Smooth muscle cell (in vitro differentiated cells): Measurements from ENCODE around the gene SHROOM3. TPM values are rescaled to one million over a fixed set of nuclear protein-coding genes. Genes with fewer than 3 reads are reported as not detected.
A peak's percentile ranks its signal among the peaks of the same experiment; 100 is the strongest.

ENCODE experiments used
- DNase-seq: peaks from one replicate; lab custom pipeline; 2025; ENCODE audit not compliant: unreplicated experiment; lab: John Stamatoyannopoulos, UW
- H2AFZ ChIP-seq: fragments of 200-600 bp; sonication (generic); 2 replicates; pipeline ENCODE4 v1.6.0; 2016; ENCODE audit warnings: antibody characterized with exemption, low read depth, mild to moderate bottlenecking
- H3F3A ChIP-seq: fragments of 200-600 bp; sonication (generic); 2 replicates; pipeline ENCODE4 v1.6.0; 2017; ENCODE audit warnings: antibody characterized with exemption, low read depth
- H3K27ac ChIP-seq: fragments of 200-600 bp; sonication (generic); 2 replicates; pipeline ENCODE4 v1.5.1; 2016; ENCODE audit warnings: low read depth, mild to moderate bottlenecking
- H3K27me3 ChIP-seq: fragments of 200-600 bp; sonication (generic); 2 replicates; pipeline ENCODE4 v1.6.1; 2016; ENCODE audit warnings: low read depth, mild to moderate bottlenecking
- H3K36me3 ChIP-seq: fragments of 200-600 bp; sonication (generic); 2 replicates; pipeline ENCODE4 v1.5.1; 2016; ENCODE audit warnings: low read depth
- H3K4me1 ChIP-seq: fragments of 200-600 bp; sonication (generic); 2 replicates; pipeline ENCODE4 v1.5.1; 2016; ENCODE audit warnings: low read depth
- H3K4me2 ChIP-seq: fragments of 200-600 bp; sonication (generic); 2 replicates; pipeline ENCODE4 v1.6.0; 2016; ENCODE audit warnings: mild to moderate bottlenecking
- H3K4me3 ChIP-seq: fragments of 200-600 bp; sonication (generic); 2 replicates; pipeline ENCODE4 v1.5.1; 2016; ENCODE audit warnings: mild to moderate bottlenecking
- H3K79me2 ChIP-seq: fragments of 200-600 bp; sonication (generic); 2 replicates; pipeline ENCODE4 v1.6.0; 2016; ENCODE audit warnings: low read depth, mild to moderate bottlenecking
- H3K9ac ChIP-seq: fragments of 200-600 bp; sonication (generic); 2 replicates; pipeline ENCODE4 v1.6.0; 2016; ENCODE audit warnings: low read depth
- H3K9me3 ChIP-seq: fragments of 200-600 bp; sonication (generic); replicated peaks from 2 replicates; pipeline ENCODE4 v1.5.1; 2016; ENCODE audit warnings: low read depth
- H4K20me1 ChIP-seq: fragments of 200-600 bp; sonication (generic); 2 replicates; pipeline ENCODE4 v1.6.0; 2016; ENCODE audit warnings: low read depth
- CTCF ChIP-seq: fragments of 200-600 bp; sonication (generic); IDR thresholded peaks from 2 replicates; pipeline ENCODE4 v1.5.1; 2017; ENCODE audit warnings: borderline replicate concordance, mild to moderate bottlenecking, antibody characterized with exemption; ENCODE audit not compliant: insufficient read depth, poor library complexity, severe bottlenecking
- WGBS: methylation state at CpG from one replicate; pipeline ENCODE4 v1.1.7; 2016; ENCODE audit warnings: low lambda C conversion rate; 5-methylcytosine and 5-hydroxymethylcytosine counted together
- polyA plus RNA-seq: library from polyadenylated mRNA; unstranded; fragments of >200 nt; fragmentation: Nextera tagmentation; extraction: Ambion mirVana; gene quantifications from 2 replicates; pipeline ENCODE4 v1.2.1, GENCODE V29; 2016
- total RNA-seq: library from RNA; depleted of rRNA; stranded (reverse); fragments of >200 nt; gene quantifications from 2 replicates; pipeline ENCODE4 v1.2.3, GENCODE V29; 2014

The SHROOM3 gene
- total and polyA plus RNA-seq, 2 experiments from 2014 or later = 10.0 to 31.9 TPM

- Histone ChIP-seq H2AFZ (peak overlapping the region; percentile 99), H3K4me3 (peak overlapping the region; percentile 54), H4K20me1 (no peaks in the 10 kb centered on the region), H3K4me2 (peak overlapping the region; percentile 92), H3K79me2 (no peaks in the 10 kb centered on the region), H3K36me3 (no peaks in the 10 kb centered on the region), H3K27me3 (no peaks in the 10 kb centered on the region), H3K9me3 (no peaks in the 10 kb centered on the region), H3K9ac (peak overlapping the region; percentile 31), H3K27ac (peak overlapping the region; percentile 58), H3F3A (no peaks in the 10 kb centered on the region), H3K4me1 (peaks cover 26% of the 10 kb centered on the region)
- TF ChIP-seq CTCF = no peak
- 25% methylated on average over 7 of the region's 7 CpGs for WGBS
- no peak for DNase-seq
Measured at GRCh38 chr4:76435528-76436319, 695 bp downstream of the SHROOM3 start.

DNA sequence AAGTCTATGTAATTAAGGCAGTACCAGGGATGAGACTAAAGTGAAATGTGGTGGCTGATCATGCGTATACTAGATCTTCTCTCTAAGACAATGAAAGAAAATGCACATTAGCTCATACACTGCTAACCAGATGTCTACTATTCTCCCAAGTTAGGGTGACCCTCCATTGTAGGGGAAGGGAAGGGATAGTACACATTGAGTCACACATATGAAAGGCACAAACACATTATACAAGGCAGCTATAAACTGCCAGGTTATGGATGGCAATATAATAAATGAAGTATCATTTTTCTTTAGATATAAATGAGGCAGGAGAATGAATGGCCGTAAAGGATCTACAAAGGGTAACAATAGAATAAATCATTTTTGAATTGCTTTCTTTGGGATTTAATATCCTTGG is 4.5 kb downstream of the SHROOM3 start:
- no peak overlapping the region for H3K27ac ChIP-seq
- H2AFZ ChIP-seq = no peak overlapping the region
- peaks cover 6% of the 10 kb centered on the region for H3K4me1 ChIP-seq
- no peaks in the 10 kb centered on the region for H3K27me3 ChIP-seq
- 90% methylated on average over 2 of the region's 2 CpGs for WGBS
- H3K4me3 ChIP-seq = no peak overlapping the region
- no peak for DNase-seq
- no peaks in the 10 kb centered on the region for H4K20me1 ChIP-seq
- H3K79me2 ChIP-seq = no peaks in the 10 kb centered on the region
- no peaks in the 10 kb centered on the region for H3K9me3 ChIP-seq
- H3K9ac ChIP-seq = no peak overlapping the region
- TF ChIP-seq CTCF = no peak
- H3K4me2 ChIP-seq = no peak overlapping the region
- no peaks in the 10 kb centered on the region for H3F3A ChIP-seq
- no peaks in the 10 kb centered on the region for H3K36me3 ChIP-seq

- Histone ChIP-seq H3K9ac (no peak overlapping the region), H3K36me3 (no peaks in the 10 kb centered on the region), H3K27me3 (no peaks in the 10 kb centered on the region), H3K9me3 (no peaks in the 10 kb centered on the region), H2AFZ (no peak overlapping the region), H3K4me1 (no peaks in the 10 kb centered on the region), H3K4me2 (no peak overlapping the region), H3K4me3 (no peak overlapping the region), H3F3A (no peaks in the 10 kb centered on the region), H4K20me1 (no peaks in the 10 kb centered on the region), H3K27ac (no peak overlapping the region), H3K79me2 (no peaks in the 10 kb centered on the region)
- no peak for TF ChIP-seq CTCF
- no peak for DNase-seq
- WGBS = 97% methylated on average over 9 of the region's 9 CpGs
Measured at GRCh38 chr4:76441881-76442280, 6.9 kb downstream of the SHROOM3 start.

- H3K9me3 ChIP-seq = no peaks in the 10 kb centered on the region
- DNase-seq = no peak
- no peak for TF ChIP-seq CTCF
- 91% methylated on average over 3 of the region's 3 CpGs for WGBS
- no peak overlapping the region for H2AFZ ChIP-seq
- no peaks in the 10 kb centered on the region for H3K79me2 ChIP-seq
- H3K36me3 ChIP-seq = no peaks in the 10 kb centered on the region
- no peak overlapping the region for H3K4me2 ChIP-seq
- H3F3A ChIP-seq = no peaks in the 10 kb centered on the region
- no peak overlapping the region for H3K9ac ChIP-seq
- H3K27ac ChIP-seq = no peak overlapping the region
- no peaks in the 10 kb centered on the region for H4K20me1 ChIP-seq
- H3K4me3 ChIP-seq = no peak overlapping the region
- H3K4me1 ChIP-seq = peaks cover 3% of the 10 kb centered on the region
- H3K27me3 ChIP-seq = no peaks in the 10 kb centered on the region
Measured at GRCh38 chr4:76442807-76443206, 7.8 kb downstream of the SHROOM3 start.
